GM21381 (cell line): ENCODE results near the gene SDC4.
A peak's percentile ranks its signal among the peaks of the same experiment; 100 is the strongest.
"Not testable (repeated sequence)": the region's sequence is repeated elsewhere in the genome, so short reads cannot be mapped to it uniquely, and the experiment has no call there.

Source experiments
- ATAC-seq: cut with Tn5 transposase; IDR thresholded peaks from one replicate; pipeline ENCODE4 v1.9.1; 2021; ENCODE audit warnings: mild to moderate bottlenecking, moderate library complexity; ENCODE audit not compliant: unreplicated experiment

SDC4 gene

DNA sequence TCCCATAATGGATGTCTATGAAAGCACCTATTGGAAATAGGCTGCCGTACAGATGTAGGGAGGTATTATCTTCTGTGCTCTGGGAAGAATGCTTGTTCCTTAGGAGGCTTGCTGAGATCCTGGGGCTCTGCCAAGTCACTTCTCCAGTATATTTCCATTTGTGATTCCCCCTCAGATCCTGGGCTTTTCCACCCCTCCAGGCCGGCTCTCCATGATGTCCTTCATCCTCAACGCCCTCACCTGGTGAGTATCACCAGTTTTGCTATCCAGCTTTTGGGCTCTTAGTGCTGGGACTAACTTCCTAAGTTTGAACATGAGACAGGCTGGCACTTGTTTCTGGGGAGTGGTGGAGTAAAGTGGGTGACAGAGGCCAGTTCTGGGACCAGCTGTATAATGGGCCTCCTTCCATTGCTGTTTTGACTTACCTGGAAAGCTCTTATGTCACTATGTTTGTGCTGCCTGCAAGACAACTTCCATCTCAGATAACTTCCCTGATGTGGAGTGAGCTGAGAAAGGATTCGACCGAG is 17.3 kb upstream of the SDC4 start:
- no peak for ATAC-seq

DNA sequence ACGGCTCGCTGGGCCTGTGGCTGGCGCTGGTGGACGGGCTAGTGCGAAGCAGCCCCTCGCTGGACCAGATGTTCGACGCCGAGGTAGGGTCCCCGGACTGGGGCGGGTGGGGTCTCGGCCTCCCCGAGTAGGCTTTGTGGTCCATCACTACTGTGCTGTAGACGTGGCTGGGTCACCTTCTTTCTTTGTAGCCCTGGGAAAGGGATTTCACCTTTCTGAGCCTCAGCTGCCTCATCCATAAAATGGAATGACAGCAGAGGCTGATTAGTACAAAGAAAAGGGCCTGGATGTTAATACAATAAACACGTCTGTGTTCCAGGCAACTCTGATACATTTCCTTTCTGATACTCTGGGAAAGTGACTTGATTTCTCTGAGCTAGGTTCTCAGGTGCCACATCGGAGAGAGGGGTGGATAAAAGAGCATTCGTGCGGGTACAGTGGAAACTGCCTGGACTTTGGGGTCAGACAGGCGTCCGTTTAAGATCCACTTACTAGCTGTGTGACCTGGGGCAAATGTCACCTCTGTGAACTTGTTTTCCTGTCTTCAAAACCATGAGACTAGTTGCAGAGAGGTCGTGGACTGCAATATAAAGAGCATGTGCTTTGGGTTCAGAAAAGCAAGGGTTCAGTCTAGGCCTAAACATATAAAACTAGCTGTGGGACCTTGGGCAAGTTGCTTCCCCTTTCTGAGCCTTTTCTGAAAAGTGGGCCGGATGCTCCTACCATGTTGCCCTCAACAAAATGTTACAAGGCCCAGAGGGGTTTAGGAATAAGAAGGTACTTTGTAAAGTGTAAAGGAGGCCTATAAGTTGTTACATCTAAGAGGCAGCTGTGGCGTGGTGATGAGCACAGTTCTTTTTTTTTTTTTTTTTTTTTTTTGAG is 15.6 kb upstream of the SDC4 start:
- ATAC-seq = no peak

DNA sequence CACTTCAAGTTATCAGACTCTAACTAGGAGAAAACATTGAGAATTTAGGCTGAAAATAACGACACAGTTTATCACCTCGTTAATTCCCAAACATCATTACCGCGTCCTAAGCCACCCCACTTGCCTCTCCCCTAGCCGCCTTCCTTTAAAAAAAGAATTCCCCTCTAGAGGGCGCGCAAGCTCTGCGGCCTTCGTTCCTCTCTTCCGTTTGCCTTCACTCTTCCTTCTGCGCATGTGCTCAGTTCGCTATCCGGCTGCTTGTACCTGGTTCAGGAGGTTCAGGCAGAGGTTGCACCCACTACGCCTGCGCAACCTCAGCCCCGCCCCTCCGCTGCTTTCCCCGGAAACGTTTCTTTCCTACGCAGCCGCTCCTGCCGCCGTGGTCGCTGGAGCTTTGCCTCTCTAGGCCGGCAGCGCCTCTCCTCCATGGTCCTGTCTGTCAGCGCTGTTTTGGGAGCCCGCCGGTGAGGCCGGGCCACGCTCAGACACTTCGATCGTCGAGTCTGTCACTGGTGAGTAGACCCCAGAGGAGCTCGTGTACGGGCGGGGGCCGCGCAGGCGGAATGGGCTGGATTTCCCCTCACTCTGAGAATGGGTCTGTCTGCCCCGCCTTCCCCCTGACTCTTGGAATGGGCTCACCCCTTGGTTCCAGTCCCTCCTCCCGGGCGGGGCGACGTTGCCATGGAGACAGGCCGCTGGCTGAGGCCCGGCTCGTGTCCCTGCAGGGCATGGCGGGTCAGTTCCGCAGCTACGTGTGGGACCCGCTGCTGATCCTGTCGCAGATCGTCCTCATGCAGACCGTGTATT is 14.8 kb upstream of the SDC4 start, which contains the start of gene SYS1:
Gene SYS1 (plus strand): TSS at position 353 of the 807 bp plus-strand sequence. CDS start 376 bp downstream, at position 729.
- peak; percentile 85 for ATAC-seq

DNA sequence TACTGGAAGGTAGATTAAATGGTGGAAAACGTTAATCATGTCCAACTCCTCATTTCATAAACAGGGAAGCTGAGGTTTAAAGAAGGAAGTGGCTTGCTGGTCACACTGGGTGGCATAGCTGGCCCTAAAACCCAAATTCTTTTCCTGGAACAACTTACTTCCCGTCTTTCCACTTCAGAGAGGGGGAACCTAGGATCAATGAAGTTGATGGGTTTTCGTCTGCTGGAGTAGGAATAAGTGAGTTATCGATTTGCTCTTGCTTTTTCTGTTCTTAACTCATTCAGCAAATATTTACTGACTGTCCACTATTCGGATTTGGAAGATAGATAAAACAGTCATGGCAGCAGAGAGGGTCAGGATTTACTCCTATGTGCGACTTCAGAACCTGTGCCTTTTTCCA is 13.6 kb upstream of the SDC4 start:
- ATAC-seq = no peak

DNA sequence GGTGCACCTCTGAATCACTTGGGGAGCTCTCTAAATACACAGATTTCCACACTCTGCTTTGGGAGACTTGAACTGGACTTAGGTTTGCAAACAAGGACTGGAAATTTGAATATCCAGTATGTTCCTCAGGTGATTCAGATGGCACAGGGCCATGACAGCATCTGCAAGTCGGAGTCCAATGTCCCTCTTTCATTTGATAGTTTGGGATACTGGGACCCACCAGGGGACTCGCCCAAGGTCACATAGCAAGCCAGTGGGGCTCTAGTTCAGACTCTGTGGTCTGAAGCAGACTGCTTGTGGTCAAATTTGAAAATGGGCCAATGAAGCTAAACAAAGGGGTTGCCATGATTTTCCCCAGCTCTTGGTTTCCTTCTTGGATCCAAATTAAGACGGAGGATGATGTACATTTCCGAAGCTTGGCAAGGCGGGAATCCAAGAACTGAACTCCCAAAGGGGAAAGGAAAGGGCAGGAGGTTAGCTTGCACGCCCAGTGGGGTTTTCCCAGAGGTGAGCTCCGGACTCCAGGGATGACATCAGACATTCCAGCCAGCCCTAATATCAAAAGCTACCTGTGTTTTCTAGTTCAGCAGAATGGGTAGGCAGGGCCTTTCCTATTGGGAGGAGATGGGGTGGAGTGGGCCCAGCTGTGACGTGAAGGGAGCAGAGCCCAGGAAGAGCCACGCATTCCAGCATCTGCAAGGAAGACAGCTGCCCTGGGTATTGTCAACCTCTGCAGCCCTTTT is 11.4 kb upstream of the SDC4 start:
- no peak for ATAC-seq

DNA sequence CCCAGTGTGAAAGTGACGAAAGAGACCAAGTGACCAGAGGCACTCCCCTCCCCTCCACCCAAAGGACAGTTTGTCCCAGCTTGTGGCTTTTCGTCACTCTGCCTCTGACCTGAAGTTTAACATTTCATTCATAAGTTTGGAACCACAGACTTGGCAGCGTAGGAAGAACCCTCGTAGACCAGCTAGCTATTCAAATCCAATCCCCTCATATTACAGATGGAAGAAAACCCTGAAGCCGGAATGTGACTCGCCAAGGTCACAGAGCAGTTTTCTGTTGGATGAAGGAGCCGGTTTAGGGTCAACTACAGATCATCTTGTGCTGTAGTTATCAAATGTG is 10.8 kb upstream of the SDC4 start:
- no peak for ATAC-seq

DNA sequence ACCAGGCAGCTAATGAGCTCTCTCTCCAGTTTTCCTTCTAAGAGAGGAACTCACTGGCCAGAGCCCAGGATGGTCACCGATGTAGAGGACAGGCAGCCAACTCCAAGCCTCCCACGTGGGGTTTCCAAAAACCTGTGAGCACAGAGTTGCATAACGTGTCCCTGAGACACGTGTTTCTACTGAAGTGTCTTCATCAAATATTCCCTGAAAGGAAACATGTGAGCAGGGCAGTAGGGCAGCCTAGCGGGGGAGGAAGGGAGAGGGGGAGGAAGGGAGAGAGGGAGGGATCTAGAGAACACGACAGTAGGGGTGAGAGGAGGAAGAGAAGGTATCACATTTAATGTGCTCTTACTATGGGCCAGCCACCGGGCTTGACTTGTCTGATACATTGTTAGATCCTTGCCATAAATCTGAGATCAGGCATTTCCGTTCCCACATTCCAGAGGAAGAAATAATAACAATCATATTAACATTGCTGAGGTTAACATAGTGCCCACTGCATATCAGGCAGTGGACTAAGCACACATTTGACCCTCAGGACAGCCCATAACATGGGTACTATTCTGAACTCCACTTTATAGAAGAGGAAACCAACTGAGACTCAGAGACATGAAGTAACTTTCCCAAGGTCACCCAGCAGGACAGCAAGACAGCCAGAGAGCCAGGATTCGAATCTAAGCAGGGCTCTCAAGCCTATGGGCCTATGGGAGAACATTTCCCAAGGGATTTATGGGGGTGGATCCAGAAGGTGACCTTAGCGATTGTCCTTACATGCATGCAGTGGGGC is 10.3 kb upstream of the SDC4 start:
- no peak for ATAC-seq

DNA sequence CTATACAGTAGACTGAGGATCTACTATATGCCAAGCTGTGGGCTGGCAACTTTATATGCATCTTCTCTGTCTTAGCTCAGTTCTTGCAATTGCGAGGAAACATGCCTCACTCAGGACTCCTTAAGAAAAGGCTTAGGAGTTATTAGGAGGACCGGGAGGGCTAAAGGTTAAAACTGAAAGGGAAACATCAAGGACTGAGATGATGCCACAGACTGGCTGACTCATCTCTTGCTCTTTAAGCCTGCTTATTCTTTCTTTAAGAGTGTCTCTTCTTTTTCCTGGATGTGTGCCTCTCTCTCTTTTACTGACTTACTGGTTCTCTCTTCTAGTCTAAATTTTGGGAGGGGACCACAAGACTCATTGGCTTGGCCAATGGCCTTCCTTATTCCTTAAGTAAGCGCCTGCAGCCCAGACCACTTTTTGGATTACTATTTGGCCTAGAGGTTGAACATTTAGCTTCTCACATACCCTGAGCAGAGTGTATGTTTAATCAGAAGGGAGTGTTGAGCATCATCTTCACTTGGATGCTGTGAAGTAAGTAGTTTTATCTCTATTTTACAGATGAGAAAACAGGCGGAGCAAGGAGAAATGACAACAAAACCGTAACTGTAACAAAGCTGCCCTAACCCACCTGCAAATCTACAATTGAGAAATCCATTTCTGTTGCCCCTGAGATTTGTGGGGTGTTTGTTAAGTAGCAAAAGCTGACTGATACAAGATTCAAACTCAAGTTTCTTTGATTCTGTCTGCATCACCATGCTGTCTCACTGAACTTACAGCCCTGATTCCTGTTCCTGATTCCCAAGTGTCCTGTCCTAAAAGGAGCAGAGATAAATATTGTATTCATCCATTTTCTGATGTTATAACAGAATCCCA is 7.2 kb upstream of the SDC4 start:
- ATAC-seq = no peak

DNA sequence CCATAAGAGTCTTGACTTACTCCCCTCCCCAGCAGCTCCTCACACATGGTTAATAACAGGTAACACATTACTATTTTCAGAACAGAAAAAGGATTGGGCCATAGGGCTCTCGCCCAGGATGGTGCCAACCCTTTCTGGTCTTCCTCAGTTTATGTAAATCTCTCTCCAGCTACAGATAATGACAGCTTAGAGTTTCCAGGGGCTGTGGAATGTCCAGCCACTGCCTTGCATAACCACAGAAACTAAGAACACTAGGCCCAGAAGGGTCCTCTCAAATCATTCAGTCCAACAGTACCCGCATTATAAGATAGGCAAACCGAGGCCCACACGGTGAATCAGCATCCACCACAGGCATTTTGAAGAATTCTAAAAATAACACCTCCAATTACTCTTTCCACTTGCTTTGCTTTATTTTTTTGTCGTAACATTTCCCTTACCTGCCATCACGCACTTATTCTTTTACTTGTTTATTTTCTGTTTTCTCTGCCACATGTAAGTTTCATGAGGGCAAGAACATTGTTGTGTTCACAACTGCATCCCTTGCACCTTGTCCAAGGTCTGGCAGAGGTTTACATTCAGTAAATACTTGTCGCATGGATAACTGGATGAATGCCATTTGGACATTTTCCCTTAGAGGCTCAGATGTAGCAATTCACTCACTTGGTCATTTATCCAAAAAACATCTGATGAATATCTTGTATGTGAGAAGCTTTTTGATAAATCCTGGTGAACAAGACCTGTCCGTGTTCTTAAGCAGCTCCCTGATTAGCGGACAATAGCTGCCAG is 6.4 kb upstream of the SDC4 start:
- no peak for ATAC-seq

DNA sequence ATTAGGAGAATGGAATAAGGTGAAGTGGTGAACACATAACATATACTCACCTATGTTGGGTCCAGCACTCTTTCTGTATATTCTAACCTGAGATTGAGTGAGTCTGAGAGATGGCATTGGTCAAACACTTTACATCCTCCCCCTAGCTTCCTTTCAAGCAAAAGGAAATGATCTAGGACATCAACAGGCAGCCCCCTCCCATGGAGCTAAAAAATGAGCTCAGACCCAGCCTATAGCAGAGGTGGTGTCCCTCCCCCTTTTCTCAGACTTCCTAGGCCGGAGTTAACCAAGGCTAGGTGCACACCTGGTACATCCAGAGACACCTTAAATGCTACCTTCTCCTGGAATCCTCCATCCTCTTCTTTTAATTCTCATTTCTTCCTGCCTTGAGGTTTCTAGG is 5.5 kb upstream of the SDC4 start:
- ATAC-seq = no peak

DNA sequence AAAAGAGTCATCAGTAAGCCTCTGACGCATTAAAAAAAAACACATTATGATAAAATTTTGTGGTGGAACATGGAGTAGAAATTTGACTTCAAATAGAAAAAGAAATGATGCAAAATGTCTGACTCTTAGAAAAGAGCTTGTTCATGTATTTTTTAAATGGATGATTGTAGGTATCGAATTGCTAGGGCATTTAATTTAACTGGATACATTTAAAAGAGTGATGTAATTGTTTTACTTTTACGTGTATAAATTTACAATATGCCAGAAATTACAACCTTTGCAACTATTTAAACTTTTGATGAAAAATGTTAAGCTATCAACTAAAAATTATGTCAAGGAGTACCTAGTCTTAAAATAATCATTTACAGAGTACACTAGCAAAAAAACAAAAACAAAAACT is 4.5 kb upstream of the SDC4 start:
- ATAC-seq = no peak

DNA sequence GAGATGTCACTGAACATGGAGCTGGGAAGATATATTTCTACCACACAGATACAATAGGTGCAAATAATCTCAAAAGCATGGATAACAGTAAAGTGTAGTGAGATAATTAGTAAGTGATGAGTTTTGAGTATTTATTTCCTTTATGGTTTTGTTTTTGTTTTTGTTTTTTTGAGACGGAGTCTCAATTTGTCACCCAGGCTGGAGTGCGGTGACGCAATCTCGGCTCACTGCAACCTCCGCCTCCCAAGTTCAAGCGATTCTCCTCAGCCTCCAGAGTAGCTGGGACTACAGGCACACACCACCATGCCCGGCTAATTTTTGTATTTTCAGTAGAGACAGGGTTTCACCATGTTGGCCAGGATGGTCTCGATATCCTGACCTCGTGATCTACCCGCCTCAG is 2.6 kb upstream of the SDC4 start:
- ATAC-seq = not testable (repeated sequence)

DNA sequence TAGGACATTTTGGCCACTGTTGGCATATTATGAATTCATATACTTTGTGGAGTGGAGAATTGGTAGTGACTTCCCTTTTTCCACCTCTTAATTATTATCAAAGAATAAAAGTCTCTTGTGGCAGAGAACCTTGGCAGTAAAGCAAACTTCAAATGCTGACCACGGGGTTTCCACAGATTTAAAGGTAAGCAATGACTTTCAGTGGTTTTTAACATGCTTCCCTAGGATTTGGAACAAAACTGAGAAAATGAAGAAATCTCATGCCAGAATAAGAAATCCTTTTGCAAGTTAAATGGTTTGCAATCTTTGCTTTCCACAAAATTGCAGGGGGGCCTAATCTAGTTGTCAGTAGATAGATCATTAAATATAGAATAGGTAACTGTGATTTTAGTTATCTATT is 2.0 kb upstream of the SDC4 start:
- ATAC-seq = no peak

DNA sequence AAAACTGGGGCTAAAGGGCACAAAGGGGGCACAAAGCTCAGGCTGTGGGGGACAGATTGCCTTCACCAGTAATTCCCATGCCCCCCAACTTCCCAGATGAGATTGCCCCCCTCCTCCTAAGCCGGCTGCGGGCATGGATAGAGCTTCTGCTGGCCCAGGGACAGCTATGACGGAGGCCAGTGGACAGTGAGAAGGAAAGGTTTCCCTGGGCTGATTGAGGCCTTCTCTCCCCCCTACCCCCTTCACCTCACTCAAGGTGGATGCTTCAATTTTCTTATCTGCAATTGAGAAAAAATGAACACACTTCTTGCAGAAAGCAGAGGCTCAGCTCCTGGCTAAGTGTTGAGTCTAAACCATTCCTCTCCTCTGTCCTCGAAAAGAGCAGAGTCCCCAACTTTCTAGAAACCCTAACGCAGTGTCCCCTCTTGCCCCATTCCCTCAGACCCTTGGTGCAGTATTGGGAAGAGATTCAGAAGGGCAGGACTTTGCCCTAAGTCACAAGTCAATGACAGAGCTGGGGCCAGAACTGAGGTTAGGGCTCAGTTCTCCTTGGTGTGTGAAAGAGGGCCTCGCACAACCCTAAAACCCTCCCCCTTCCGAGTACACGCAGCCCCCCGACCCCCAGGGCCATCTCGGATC is 808 bp downstream of the SDC4 start:
- ATAC-seq = no peak

DNA sequence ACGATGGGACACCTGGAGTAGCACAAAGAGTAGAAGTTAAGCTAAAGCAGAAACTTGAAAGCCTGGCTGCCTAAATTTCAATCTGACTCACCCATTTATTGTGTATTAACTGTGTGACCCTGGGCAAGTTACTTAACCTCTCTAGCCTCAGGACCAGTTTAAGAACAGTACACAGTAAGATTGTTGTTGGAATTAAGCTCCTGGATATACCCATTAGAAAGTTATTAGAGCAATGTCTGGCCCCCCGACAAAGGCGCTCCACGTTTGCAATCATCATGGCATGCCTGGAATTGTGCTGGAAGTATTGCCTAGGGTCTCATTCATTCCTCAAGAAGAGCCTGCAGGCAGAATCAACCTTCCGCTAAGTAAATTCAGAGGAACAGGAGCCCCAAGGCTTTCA is 1.4 kb downstream of the SDC4 start:
- no peak for ATAC-seq

DNA sequence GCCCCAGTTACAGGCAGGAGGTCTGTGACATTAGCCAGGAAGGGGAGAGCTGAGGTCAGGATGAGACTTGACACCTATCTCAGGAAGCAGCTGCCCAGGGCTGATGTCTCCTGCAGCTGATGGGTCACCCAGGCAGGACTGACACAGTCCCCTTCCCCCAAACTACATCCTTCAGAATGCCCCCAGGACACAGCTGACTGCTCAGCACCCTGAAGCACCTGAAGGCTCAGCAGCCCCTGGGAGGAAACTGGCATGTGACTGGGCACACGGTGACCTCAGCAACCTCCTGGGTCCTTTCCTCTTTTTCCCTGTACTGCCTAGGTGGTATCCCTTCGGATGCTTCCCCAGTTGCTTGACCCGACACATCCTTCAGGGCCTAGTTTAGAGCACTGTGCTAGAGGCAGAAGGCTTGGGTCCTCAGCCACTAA is 1.9 kb downstream of the SDC4 start:
- ATAC-seq = no peak

DNA sequence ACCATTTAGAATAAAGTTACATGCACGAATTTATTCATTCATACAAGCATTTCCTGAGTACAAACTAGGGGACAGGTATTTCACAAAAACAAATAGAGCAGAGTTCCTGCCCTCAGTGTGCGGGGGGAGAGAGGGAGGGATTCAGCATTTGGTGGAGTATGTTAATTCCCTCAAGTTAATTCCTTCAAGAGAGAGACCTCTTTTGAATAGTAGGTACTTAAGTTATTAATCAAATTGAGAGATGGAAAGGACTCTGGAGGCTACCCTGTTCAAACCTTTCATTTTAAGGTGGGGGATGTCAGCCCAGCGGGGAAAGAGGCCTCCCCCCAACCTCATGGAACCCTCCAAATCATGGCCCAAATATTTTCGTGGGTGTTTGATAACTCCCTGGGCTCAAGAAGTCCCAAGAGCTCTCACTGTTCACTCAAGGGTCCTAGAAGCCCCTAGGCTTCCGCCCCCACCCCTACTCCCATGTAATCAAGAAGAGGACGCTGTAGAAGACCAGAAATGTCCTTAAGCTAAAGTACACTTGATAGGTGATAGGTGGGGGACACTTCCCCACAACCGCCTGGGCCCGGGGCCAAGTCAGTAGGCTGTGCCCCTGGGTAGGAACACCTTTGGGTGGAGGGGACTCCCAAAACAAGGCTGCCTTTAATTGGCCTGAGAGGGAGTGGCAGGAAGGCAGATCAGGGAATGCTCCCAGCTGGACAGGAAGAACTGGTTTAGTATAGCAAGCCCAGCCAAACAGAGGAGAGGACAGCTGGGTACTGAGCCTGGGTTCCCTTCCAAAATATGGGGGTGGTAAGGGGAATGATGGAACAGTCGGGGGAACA is 2.9 kb downstream of the SDC4 start:
- no peak for ATAC-seq
